SK-N-MC (cell line): ENCODE results near the gene PPP1CB.

Source experiments
- EZH2 ChIP-seq: fragments of 200-600 bp; sonication (generic); IDR thresholded peaks from one replicate; pipeline ENCODE4 v1.6.1; 2017; ENCODE audit warnings: antibody characterized with exemption
- FOXP2 ChIP-seq: optimal IDR thresholded peaks from 2 replicates; pipeline ENCODE3; 2011; ENCODE audit warnings: mild to moderate bottlenecking, moderate library complexity; ENCODE audit not compliant: insufficient read depth; ENCODE audit errors: extremely low read length, control extremely low read depth
- POLR2AphosphoS5 ChIP-seq: IDR thresholded peaks from 2 replicates; pipeline ENCODE4 v1.6.1; 2012; ENCODE audit warnings: mild to moderate bottlenecking, low read depth, low read length, borderline replicate concordance

- TF ChIP-seq EZH2 (no peak), POLR2AphosphoS5 (no peak), FOXP2 (no peak)
Measured at GRCh38 chr2:28768952-28769351, 17.3 kb downstream of the PPP1CB start.
